Endodermal cell (in vitro differentiated cells): ENCODE measurements around the gene PTPN9. TPM values are rescaled to one million over a fixed set of nuclear protein-coding genes. Genes with fewer than 3 reads are reported as not detected.
A peak's percentile ranks its signal among the peaks of the same experiment; 100 is the strongest.
"Not testable (repeated sequence)": the region's sequence is repeated elsewhere in the genome, so short reads cannot be mapped to it uniquely, and the experiment has no call there.

Source experiments
- DNase-seq: peaks from one replicate; pipeline ENCODE4 v3.0.0-alpha.2; 2017
- H3K27ac ChIP-seq: 2 replicates; pipeline ENCODE4 v1.5.1; 2013; ENCODE audit warnings: mild to moderate bottlenecking, low read depth, low read length, moderate library complexity
- H3K27me3 ChIP-seq: 2 replicates; pipeline ENCODE4 v1.6.1; 2013; ENCODE audit warnings: mild to moderate bottlenecking, low read length, moderate library complexity; ENCODE audit not compliant: insufficient read depth, control insufficient read depth, poor library complexity, severe bottlenecking
- H3K36me3 ChIP-seq: 2 replicates; pipeline ENCODE4 v1.7.0; 2013; ENCODE audit warnings: mild to moderate bottlenecking, low read length, moderate library complexity; ENCODE audit not compliant: control insufficient read depth, insufficient read depth
- H3K4me1 ChIP-seq: one replicate; pipeline ENCODE4 v1.7.0; 2013; ENCODE audit warnings: low read length; ENCODE audit not compliant: control insufficient read depth, insufficient read depth
- H3K4me3 ChIP-seq: 2 replicates; pipeline ENCODE4 v1.5.1; 2013; ENCODE audit warnings: mild to moderate bottlenecking, low read length, moderate library complexity
- H3K9ac ChIP-seq: 2 replicates; pipeline ENCODE4 v1.6.1; 2013; ENCODE audit warnings: mild to moderate bottlenecking, low read length, moderate library complexity; ENCODE audit not compliant: poor library complexity, severe bottlenecking; ENCODE audit errors: extremely low read depth
- H3K9me3 ChIP-seq: 2 replicates; pipeline ENCODE4 v1.6.1; 2013; ENCODE audit warnings: mild to moderate bottlenecking, low read length, moderate library complexity; ENCODE audit not compliant: control insufficient read depth
- H3K27ac Mint-ChIP-seq: 2 replicates; pipeline ENCODE4 v1.8.0; 2020; ENCODE audit warnings: mixed read lengths
- H3K27me3 Mint-ChIP-seq: 2 replicates; pipeline ENCODE4 v1.8.0; 2021; ENCODE audit warnings: mild to moderate bottlenecking, mixed read lengths; ENCODE audit not compliant: insufficient read depth
- H3K36me3 Mint-ChIP-seq: 2 replicates; pipeline ENCODE4 v1.8.0; 2020; ENCODE audit warnings: low read depth, mixed read lengths
- H3K4me1 Mint-ChIP-seq: 2 replicates; pipeline ENCODE4 v1.8.0; 2020; ENCODE audit warnings: mixed read lengths
- H3K4me3 Mint-ChIP-seq: 2 replicates; pipeline ENCODE4 v1.8.0; 2020; ENCODE audit warnings: mild to moderate bottlenecking, moderate library complexity, mixed read lengths
- H3K9me3 Mint-ChIP-seq: 2 replicates; pipeline ENCODE4 v1.8.0; 2020; ENCODE audit warnings: mild to moderate bottlenecking, mixed read lengths
- WGBS, 2 experiments: methylation state at CpG; one replicate each; pipeline versions ENCODE4 v1.1.5 to v1.1.7; 2013; ENCODE audit warnings: missing lambda C conversion rate in 2 of 2, mixed read lengths in 1 of 2; ENCODE audit not compliant: insufficient coverage in 1 of 2, insufficient read length in 1 of 2; 5-methylcytosine and 5-hydroxymethylcytosine counted together
- total RNA-seq, 2 donors: library from RNA; stranded (reverse); fragmentation: NEBNext Ultra II Directional in 1 of 2; extraction: Animal tissue kit (Norgen Biotek cat#: 25700) in 1 of 2; gene quantifications; 2 replicates in 1 of 2; 3 replicates in 1 of 2; pipeline ENCODE4 v1.2.1, GENCODE V29; 2021
- TF ChIP-seq, protein P1 (sequence below): fragments of 200-600 bp; sonication (generic); conservative IDR thresholded peaks from 2 replicates; pipeline ENCODE4 v1.5.0; 2021; ENCODE audit warnings: antibody characterized with exemption, mild to moderate bottlenecking

The PTPN9 gene
- total RNA-seq, 2 donors from 2014 or later, result 49.1 to 53.5 TPM

- H3K36me3 ChIP-seq, result peaks cover 43% of the 10 kb centered on the region
These were observed 133.0 kb downstream of the PTPN9 start for GRCh38 chr15:75446151-75446550.

DNA sequence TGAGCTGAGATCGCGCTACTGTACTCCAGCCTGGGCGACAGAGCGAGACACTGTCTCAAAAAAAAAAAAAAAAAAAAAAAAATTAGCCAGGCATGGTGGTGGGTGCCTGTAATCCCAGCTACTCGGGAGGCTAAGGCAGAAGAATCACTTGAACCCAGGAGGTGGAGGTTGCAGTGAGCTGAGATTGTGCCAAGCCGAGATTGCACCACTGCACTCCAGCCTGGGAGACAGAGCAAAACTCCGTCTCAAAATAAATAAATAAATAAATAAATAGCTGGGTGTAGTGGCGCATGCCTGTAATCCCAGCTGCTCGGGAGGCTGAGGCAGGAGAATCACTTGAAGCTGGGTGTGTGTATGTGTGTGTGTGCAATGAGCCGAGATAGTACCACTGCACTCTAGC, 133.8 kb downstream of the PTPN9 start:
- H3K4me1 Mint-ChIP-seq, H3K27me3 Mint-ChIP-seq, H3K27ac ChIP-seq, H3K27ac Mint-ChIP-seq, H3K9ac ChIP-seq, H3K9me3 Mint-ChIP-seq, H3K4me3 Mint-ChIP-seq, H3K27me3 ChIP-seq, H3K4me3 ChIP-seq, H3K9me3 ChIP-seq, H3K4me1 ChIP-seq: not testable (repeated sequence)
- WGBS, 2 experiments, result 92 to 96% methylated on average over 4 to 9 of the region's 10 CpGs
- peak; percentile 12 for DNase-seq
- peaks cover 46% of the 10 kb centered on the region for H3K36me3 ChIP-seq
- H3K36me3 Mint-ChIP-seq, result peaks cover 42% of the 10 kb centered on the region

More at GRCh38 chr15:75446151-75446550, 133.0 kb downstream of the PTPN9 start:
- WGBS, 2 experiments, result 92 to 100% methylated on average over 3 of the region's 3 CpGs
- Histone ChIP-seq H3K9me3 (no peaks in the 10 kb centered on the region), H3K27ac (no peak overlapping the region), H3K9ac (no peak overlapping the region), H3K4me3 (no peak overlapping the region), H3K27me3 (no peaks in the 10 kb centered on the region), H3K4me1 (peaks cover 3% of the 10 kb centered on the region)
- no peak overlapping the region for H3K27ac Mint-ChIP-seq
- peaks cover 38% of the 10 kb centered on the region for H3K36me3 Mint-ChIP-seq
- H3K4me3 Mint-ChIP-seq, result no peak overlapping the region
- peaks cover 3% of the 10 kb centered on the region for H3K4me1 Mint-ChIP-seq
- no peak for DNase-seq
- H3K9me3 Mint-ChIP-seq, result no peaks in the 10 kb centered on the region
- no peaks in the 10 kb centered on the region for H3K27me3 Mint-ChIP-seq
- TF ChIP-seq, protein P1, sequence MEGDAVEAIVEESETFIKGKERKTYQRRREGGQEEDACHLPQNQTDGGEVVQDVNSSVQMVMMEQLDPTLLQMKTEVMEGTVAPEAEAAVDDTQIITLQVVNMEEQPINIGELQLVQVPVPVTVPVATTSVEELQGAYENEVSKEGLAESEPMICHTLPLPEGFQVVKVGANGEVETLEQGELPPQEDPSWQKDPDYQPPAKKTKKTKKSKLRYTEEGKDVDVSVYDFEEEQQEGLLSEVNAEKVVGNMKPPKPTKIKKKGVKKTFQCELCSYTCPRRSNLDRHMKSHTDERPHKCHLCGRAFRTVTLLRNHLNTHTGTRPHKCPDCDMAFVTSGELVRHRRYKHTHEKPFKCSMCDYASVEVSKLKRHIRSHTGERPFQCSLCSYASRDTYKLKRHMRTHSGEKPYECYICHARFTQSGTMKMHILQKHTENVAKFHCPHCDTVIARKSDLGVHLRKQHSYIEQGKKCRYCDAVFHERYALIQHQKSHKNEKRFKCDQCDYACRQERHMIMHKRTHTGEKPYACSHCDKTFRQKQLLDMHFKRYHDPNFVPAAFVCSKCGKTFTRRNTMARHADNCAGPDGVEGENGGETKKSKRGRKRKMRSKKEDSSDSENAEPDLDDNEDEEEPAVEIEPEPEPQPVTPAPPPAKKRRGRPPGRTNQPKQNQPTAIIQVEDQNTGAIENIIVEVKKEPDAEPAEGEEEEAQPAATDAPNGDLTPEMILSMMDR, result no peak

DNA sequence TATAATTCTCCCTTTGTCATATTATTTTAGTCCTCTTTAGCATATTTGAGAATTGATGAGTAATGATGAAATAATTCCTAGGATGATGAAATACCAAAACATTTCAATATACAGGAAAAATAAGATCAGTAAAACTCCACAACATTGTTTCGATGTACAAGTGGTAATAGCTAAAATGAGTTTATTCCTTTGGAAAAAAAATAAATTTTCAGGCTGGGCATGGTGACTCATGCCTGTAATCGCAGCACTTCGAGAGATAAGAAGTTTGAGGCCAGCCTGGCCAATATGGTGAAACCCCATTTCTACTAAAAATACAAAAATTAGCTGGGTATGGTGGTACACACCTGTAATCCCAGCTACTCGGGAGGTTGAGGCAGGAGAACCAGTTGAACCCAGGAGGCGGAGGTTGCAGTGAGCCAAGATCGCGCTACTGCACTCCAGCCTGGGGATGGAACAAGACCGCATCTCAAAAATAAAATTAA, 135.1 kb downstream of the PTPN9 start:
- DNase-seq, H3K27me3 ChIP-seq, H3K9me3 Mint-ChIP-seq, H3K4me3 ChIP-seq, H3K27ac Mint-ChIP-seq, H3K27ac ChIP-seq, H3K9ac ChIP-seq, H3K27me3 Mint-ChIP-seq, H3K4me3 Mint-ChIP-seq, H3K4me1 Mint-ChIP-seq, H3K4me1 ChIP-seq, H3K9me3 ChIP-seq: not testable (repeated sequence)
- peaks cover 45% of the 10 kb centered on the region for H3K36me3 Mint-ChIP-seq
- WGBS, 2 experiments, result 97 to 100% methylated on average over 2 to 7 of the region's 8 CpGs
- peaks cover 46% of the 10 kb centered on the region for H3K36me3 ChIP-seq

- no peak overlapping the region for H3K27ac Mint-ChIP-seq
- H3K27me3 Mint-ChIP-seq, result no peaks in the 10 kb centered on the region
- H3K9ac ChIP-seq, result no peak overlapping the region
- no peak overlapping the region for H3K27ac ChIP-seq
- H3K4me1 ChIP-seq, result no peaks in the 10 kb centered on the region
- 93 to 99% methylated on average over 4 of the region's 4 CpGs for WGBS, 2 experiments
- TF ChIP-seq, protein P1, result no peak
- H3K4me3 Mint-ChIP-seq, result no peak overlapping the region
- no peaks in the 10 kb centered on the region for H3K4me1 Mint-ChIP-seq
- H3K9me3 ChIP-seq, result no peaks in the 10 kb centered on the region
- no peak overlapping the region for H3K4me3 ChIP-seq
- peaks cover 33% of the 10 kb centered on the region for H3K36me3 ChIP-seq
- H3K9me3 Mint-ChIP-seq, result no peaks in the 10 kb centered on the region
- H3K27me3 ChIP-seq, result no peaks in the 10 kb centered on the region
- peak; percentile 13 for DNase-seq
- H3K36me3 Mint-ChIP-seq, result peaks cover 60% of the 10 kb centered on the region
These were observed 141.4 kb downstream of the PTPN9 start for GRCh38 chr15:75437721-75438120.
